HG02970 (cell line): ENCODE data around the gene TMEM240.

ENCODE experiments used
- ATAC-seq: cut with Tn5 transposase; IDR thresholded peaks from one replicate; pipeline ENCODE4 v1.9.1; 2021; ENCODE audit warnings: mild to moderate bottlenecking, moderate library complexity, moderate number of reproducible peaks; ENCODE audit not compliant: unreplicated experiment, low FRiP score

The TMEM240 gene

GRCh38 chr1:1540090-1540817, at the start of gene TMEM240:
Gene TMEM240 (minus strand): TSS chr1:1540624. CDS start chr1:1540346, 278 bp downstream.
- no peak for ATAC-seq

- ATAC-seq: no peak
These were observed 43.1 kb upstream of the TMEM240 start for GRCh38 chr1:1583347-1584010.

- ATAC-seq: no peak
These were observed 42.3 kb upstream of the TMEM240 start for GRCh38 chr1:1582585-1583346.

- ATAC-seq: no peak
These were observed 38.0 kb upstream of the TMEM240 start for GRCh38 chr1:1578371-1578940.

GRCh38 chr1:1577367-1578011, 37.1 kb upstream of the TMEM240 start:
- no peak for ATAC-seq

- peak; percentile 82 for ATAC-seq
These were observed 34.5 kb upstream of the TMEM240 start, which contains the start of gene SSU72 for GRCh38 chr1:1574721-1575537. Gene SSU72 (minus strand): TSS chr1:1574863. CDS start chr1:1574557, 306 bp downstream.

- peak; percentile 68 for ATAC-seq
These were observed 33.7 kb upstream of the TMEM240 start for GRCh38 chr1:1573843-1574720.

- no peak for ATAC-seq
These were observed 28.9 kb upstream of the TMEM240 start for GRCh38 chr1:1569341-1569740.

GRCh38 chr1:1567891-1568291, 27.5 kb upstream of the TMEM240 start:
- ATAC-seq: no peak

GRCh38 chr1:1567152-1567875, 26.9 kb upstream of the TMEM240 start:
- no peak for ATAC-seq

GRCh38 chr1:1565340-1565739, 24.9 kb upstream of the TMEM240 start:
- ATAC-seq: no peak

GRCh38 chr1:1564268-1564667, 23.8 kb upstream of the TMEM240 start:
- ATAC-seq: no peak

GRCh38 chr1:1563688-1564087, 23.3 kb upstream of the TMEM240 start:
- no peak for ATAC-seq

- ATAC-seq: no peak
These were observed 22.3 kb upstream of the TMEM240 start for GRCh38 chr1:1562556-1563195.

- ATAC-seq: no peak
These were observed 21.5 kb upstream of the TMEM240 start for GRCh38 chr1:1561801-1562470.

GRCh38 chr1:1560178-1560577, 19.8 kb upstream of the TMEM240 start:
- no peak for ATAC-seq

GRCh38 chr1:1559066-1559465, 18.6 kb upstream of the TMEM240 start:
- ATAC-seq: no peak
